HG02759 (cell line): ENCODE data around the gene GNPNAT1.
A peak's percentile ranks its signal among the peaks of the same experiment; 100 is the strongest.
"Not testable (repeated sequence)": the region's sequence is repeated elsewhere in the genome, so short reads cannot be mapped to it uniquely, and the experiment has no call there.

Experiments
- ATAC-seq: cut with Tn5 transposase; IDR thresholded peaks from one replicate; pipeline ENCODE4 v1.9.1; 2021; ENCODE audit warnings: mild to moderate bottlenecking, moderate library complexity; ENCODE audit not compliant: unreplicated experiment

GNPNAT1 gene

DNA sequence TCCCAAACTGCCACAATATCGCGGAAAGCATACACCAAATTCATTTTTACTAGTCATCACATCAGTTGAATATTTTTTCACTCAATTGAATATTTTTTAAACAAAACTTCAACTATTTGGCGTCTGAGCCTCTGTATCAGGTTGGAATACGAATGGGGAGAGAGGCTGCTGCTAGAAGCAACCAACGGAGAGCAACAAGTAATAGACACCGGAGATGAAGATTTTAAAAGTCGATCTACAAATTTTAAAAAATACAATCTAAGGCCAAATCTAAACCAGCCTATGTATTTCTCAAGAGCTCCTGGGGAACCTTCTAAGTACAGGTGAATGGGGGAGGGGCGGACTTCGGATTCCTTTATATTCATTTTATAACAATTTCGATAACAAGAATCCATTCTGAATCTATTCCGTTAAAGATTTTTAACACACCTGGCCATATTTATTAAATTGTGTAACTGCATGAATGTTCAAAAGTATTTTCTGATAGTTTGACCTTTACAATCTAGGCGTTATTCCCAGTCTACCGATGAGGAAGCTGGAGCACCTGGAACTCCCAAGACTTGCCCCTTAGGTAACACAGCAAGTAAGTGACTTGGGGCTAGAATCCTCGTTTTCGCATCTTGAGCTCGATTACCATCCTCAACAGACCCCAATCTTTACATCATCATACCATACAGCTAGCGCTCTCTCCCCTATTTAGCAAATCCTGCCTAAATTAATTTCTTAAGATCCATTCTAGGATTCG lies 1.2 kb downstream of the GNPNAT1 start:
- no peak for ATAC-seq

- no peak for ATAC-seq
Observed at GRCh38 chr14:52789118-52789517, 2.3 kb downstream of the GNPNAT1 start.

GRCh38 chr14:52786887-52787286 lies 4.5 kb downstream of the GNPNAT1 start:
- ATAC-seq = no peak

DNA sequence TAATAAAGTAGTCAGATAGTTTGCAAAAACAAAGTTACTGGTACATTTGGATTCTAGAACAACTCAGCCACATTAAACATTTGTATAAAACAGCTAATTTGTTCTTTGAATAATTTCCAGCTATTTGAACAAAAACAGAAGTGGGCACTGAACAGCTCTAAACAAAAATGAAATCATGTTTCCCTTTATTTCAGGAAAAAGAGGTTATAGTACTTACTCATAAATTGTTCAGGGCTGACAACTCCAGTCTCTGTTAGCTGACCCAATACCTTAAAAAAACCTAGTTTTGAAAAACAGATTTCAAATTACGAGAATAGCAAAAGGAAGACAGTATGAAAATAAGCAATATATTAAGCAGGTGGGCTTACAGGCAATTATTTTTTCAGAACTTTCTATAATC lies 8.2 kb downstream of the GNPNAT1 start:
- no peak for ATAC-seq

- no peak for ATAC-seq
Observed at GRCh38 chr14:52781629-52782028, 9.8 kb downstream of the GNPNAT1 start.

- no peak for ATAC-seq
Observed at GRCh38 chr14:52780893-52781292, 10.5 kb downstream of the GNPNAT1 start.

DNA sequence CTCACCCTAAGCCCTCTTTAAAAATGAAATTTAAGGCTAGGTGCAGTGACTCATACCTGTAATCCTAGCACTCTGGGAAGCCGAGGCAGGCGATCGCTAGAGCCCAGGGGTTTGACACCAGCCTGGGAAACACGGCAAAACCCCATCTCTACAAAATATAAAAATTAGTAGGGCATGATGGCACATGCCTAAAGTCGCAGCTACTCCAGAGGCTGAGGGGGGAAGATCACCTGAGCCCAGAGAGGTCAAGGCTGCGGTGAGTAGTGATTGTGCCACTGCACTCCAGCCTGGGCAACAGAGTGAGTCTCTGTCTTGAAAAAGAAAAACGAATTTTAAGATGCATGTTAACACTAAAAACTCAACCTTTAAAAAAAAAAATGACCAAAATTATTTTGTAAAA lies 12.7 kb downstream of the GNPNAT1 start:
- ATAC-seq = no peak

DNA sequence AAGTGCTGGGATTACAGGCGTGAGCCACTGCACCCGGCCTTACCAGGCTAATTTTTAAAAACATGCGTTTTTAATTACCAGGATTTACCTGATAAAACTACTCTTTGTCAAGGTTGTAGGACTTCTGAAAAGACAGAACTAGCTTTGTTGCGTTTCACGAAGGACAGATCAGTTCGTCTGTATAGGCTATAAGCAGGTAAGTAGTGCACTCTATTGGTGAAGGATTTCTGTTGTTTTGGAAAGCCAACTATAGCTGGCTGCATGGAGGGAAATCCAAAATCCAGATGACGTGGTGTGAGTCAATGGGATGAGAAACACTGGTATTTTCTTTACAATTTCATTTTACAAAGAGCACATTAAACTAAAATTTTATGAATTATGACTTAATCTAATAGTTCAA lies 14.6 kb downstream of the GNPNAT1 start:
- ATAC-seq = no peak

DNA sequence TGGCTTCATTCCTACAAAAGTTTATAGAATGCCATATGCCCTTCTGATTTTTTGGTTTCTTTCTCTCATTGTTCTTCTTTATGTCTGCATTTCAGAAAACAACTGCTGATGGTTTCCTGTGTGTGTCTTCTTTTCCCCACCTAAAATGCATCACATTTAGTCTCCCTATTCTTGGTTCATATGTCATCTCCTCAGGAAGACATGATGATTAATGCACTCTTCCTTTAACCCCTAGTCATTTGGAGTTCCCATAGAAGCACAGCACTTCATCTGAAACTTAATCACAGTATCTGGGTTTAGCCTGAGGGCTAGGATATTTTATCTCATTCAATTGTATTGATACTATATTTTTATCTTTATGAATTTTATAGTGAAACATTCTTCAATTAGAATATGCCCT lies 21.5 kb downstream of the GNPNAT1 start:
- no peak for ATAC-seq

- ATAC-seq = no peak
Observed at GRCh38 chr14:52767058-52767833, 24.2 kb downstream of the GNPNAT1 start.

GRCh38 chr14:52762923-52763322 lies 28.5 kb downstream of the GNPNAT1 start:
- ATAC-seq = not testable (repeated sequence)

- no peak for ATAC-seq
Observed at GRCh38 chr14:52759145-52759544, 32.3 kb downstream of the GNPNAT1 start.

DNA sequence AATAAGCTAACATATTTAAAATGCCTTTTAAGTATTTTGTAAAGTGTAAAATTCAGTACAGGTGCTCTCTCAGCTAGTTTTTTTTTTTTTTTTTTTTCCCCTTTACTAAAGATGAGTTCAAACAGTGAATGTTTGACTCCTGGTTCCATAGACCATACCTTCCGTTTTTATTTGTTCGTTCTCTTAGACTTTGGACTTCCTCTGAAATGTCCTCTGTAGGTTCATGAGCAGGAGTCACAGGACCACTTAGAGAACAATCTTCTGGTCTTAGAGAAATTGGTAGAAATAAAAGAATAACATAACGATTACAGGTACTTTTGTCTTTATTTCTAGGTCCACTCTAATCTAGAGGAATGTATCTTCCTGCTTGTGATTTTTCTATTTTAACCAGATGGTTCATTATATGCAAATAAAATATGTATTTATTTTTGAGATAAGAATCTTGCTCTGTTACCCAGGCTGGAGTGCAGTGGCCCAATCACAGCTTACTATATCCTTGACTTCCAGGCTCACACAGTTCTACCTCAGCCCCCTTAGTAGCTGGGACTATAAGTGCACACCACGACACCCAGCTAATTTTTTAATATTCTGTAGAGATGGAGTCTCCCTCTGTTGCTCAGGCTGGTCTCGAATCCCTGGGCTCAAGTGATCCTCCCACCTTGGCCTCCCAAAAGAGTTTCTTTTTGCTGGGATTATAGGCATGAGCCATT lies 35.6 kb downstream of the GNPNAT1 start:
- no peak for ATAC-seq

DNA sequence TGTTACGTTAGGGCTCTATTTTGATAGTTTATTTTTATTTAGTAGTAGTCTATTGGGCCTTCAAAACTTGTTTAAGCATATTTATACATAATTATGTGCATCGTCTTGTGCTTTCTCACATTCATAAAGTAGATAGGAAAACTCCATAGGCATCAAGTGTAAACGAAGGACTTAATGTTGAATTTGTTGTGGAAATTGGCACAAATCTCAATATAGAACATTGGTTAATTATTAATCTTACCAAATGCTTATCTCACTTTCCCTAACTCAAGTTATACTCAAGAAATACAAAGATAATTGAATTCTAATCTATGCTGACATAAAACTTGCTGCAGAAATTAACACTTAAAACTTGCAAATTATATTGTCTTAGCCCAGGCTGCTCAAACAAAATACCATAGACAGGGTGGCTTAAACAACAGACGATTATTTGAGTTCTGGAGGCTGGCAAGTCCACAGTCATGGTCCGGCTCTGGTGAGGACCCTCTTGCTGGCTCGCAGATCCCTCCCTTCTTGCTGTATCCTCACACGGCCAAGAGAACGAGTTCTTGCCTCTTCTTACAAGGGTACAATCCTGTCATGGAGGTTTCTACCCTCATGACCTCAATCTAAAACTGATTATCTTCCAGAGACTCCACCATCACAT lies 42.6 kb downstream of the GNPNAT1 start:
- ATAC-seq = no peak

- ATAC-seq = peak; percentile 15
Observed at GRCh38 chr14:52741865-52742264, 49.5 kb downstream of the GNPNAT1 start.

- ATAC-seq = no peak
Observed at GRCh38 chr14:52740751-52741150, 50.7 kb downstream of the GNPNAT1 start.

DNA sequence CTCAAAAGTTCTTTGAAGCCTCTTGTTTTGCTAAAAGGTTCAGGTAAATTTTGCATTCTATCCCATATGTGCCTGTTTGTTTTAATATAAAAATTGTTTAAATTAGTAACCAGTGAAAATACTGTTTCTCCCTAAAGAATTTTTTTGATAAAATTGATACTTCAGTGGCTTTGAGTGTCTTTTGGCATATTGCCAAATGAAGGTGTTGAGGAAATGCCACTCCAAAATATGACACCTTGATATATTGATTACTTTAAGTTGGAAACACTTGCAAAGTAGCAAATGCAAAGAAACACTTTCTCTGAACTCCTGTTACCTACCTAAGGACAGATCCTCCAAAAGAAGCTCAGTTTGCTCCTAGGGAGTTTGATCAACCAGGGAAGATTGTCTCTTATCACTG lies 53.0 kb downstream of the GNPNAT1 start:
- no peak for ATAC-seq

GRCh38 chr14:52735921-52736489 lies 55.4 kb downstream of the GNPNAT1 start:
- ATAC-seq = no peak

DNA sequence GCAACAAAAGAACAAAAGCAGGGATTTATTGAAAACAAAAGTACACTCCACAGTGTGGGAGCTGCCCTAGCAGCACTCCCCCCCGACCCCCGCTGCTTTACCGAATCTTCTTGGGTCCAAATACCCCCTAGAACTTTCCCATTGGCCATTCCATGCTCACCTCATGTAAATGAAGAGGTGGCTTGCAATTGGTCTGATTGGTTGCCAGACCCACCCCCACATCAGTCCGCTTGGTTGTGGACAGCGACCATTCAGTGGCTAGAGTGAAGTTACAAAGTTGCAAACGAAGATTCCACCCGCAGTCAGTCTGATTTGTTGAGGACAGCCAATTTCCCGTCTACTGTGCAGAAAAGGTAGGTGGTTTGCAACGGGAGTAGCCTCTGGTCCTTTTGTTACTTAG lies 57.6 kb downstream of the GNPNAT1 start:
- no peak for ATAC-seq

DNA sequence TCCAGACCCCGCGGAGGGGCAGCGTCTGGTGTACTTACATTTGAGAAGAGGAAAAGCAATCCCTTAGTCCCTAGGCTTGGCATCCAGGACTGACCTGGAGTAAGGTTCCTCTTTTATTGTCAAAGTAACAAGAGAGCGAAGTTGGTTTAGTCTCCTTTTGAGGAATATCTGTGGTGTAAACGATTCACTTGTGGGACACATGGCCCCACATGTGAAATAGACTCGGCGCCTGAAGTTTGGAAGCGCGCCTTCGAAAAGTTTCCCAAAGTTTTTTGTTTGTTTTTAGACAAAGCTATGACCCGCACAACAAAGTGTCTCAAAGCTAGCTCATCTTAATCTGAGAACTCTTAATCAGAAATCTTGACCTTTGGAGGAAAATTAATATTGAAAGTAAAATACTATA lies 60.7 kb downstream of the GNPNAT1 start:
- no peak for ATAC-seq
